HL-60 (cell line): ENCODE measurements around the gene SPPL2A.
"Not testable (repeated sequence)": the region's sequence is repeated elsewhere in the genome, so short reads cannot be mapped to it uniquely, and the experiment has no call there.

Experiments
- DNase-seq, 2 experiments: peaks; one replicate each; pipeline ENCODE4 v3.0.0-alpha.2; 2010 to 2020; ENCODE audit warnings: low read depth in 1 of 2, low spot score in 1 of 2
- H3K27ac ChIP-seq: fragments of 250-450 bp; sonication (Bioruptor Pico); replicated peaks from 2 replicates; pipeline ENCODE4 v1.5.1; 2020; ENCODE audit warnings: mild to moderate bottlenecking, moderate library complexity
- H3K27me3 ChIP-seq: fragments of 250-450 bp; sonication (Bioruptor Pico); 2 replicates; pipeline ENCODE4 v1.5.1; 2021; ENCODE audit warnings: mild to moderate bottlenecking, moderate library complexity; ENCODE audit not compliant: insufficient read depth, poor library complexity, severe bottlenecking
- H3K4me3 ChIP-seq: replicated peaks from 2 replicates; pipeline ENCODE4 v1.5.1; 2011; ENCODE audit warnings: mild to moderate bottlenecking, control low read depth, low read length; ENCODE audit not compliant: insufficient read depth
- CTCF ChIP-seq: IDR thresholded peaks from one replicate; pipeline ENCODE4 v1.5.1; 2011; ENCODE audit warnings: low read length, control low read depth, inconsistent platforms; ENCODE audit not compliant: insufficient read depth
- GABPA ChIP-seq: IDR thresholded peaks from 2 replicates; pipeline ENCODE4 v1.6.1; 2012; ENCODE audit warnings: low read depth
- POLR2AphosphoS5 ChIP-seq: IDR thresholded peaks from 2 replicates; pipeline ENCODE4 v1.6.1; 2012; ENCODE audit warnings: low read depth
- REST ChIP-seq: IDR thresholded peaks from 2 replicates; pipeline ENCODE4 v1.6.1; 2012; ENCODE audit warnings: low read depth; ENCODE audit not compliant: insufficient replicate concordance
- SPI1 ChIP-seq: IDR thresholded peaks from 2 replicates; pipeline ENCODE4 v1.6.1; 2012; ENCODE audit warnings: low read depth, mild to moderate bottlenecking, borderline replicate concordance

SPPL2A gene

GRCh38 chr15:50697109-50697797 lies 68.3 kb downstream of the SPPL2A start:
- no peak for DNase-seq
- TF ChIP-seq CTCF (no peak), GABPA (no peak), SPI1 (no peak), POLR2AphosphoS5 (no peak), REST (no peak)
- Histone ChIP-seq H3K27me3 (no peaks in the 10 kb centered on the region), H3K4me3 (no peak overlapping the region), H3K27ac (no peak overlapping the region)

- DNase-seq, H3K27me3 ChIP-seq: not testable (repeated sequence)
These were observed 70.8 kb downstream of the SPPL2A start for GRCh38 chr15:50694634-50695165.

GRCh38 chr15:50687302-50687902 lies 78.1 kb downstream of the SPPL2A start:
- Histone ChIP-seq H3K27me3 (no peaks in the 10 kb centered on the region), H3K4me3 (peak overlapping the region; percentile 98), H3K27ac (peak overlapping the region; percentile 93)
- peak; percentile 25; the same call in 1 of the 2 replicates for TF ChIP-seq SPI1
- TF ChIP-seq CTCF = no peak
- no peak for DNase-seq

More at GRCh38 chr15:50694634-50695165, 70.8 kb downstream of the SPPL2A start:
- H3K4me3 ChIP-seq, H3K27ac ChIP-seq: not testable (repeated sequence)

- peak within 1 kb of the TSS; percentile 93 for H3K27ac ChIP-seq
- DNase-seq = peak; percentile 77 to 87
- TF ChIP-seq REST (peak; percentile 6), GABPA (no peak), POLR2AphosphoS5 (peak; percentile 87), CTCF (no peak), SPI1 (no peak)
- peak within 1 kb of the TSS; percentile 98 for H3K4me3 ChIP-seq
- no peaks in the 10 kb centered on the region for H3K27me3 ChIP-seq
These were observed 78.8 kb downstream of the SPPL2A start, which contains the start of gene TRPM7 for GRCh38 chr15:50686469-50687301. Gene TRPM7, minus strand, starts transcription at chr15:50686797. Its CDS starts 264 bp downstream, at chr15:50686533.
